SK-N-MC (cell line): ENCODE data around the gene ODF4.

Experiments used
- EZH2 ChIP-seq: fragments of 200-600 bp; sonication (generic); IDR thresholded peaks from one replicate; pipeline ENCODE4 v1.6.1; 2017; ENCODE audit warnings: antibody characterized with exemption
- FOXP2 ChIP-seq: optimal IDR thresholded peaks from 2 replicates; pipeline ENCODE3; 2011; ENCODE audit warnings: mild to moderate bottlenecking, moderate library complexity; ENCODE audit not compliant: insufficient read depth; ENCODE audit errors: extremely low read length, control extremely low read depth
- POLR2AphosphoS5 ChIP-seq: IDR thresholded peaks from 2 replicates; pipeline ENCODE4 v1.6.1; 2012; ENCODE audit warnings: mild to moderate bottlenecking, low read depth, low read length, borderline replicate concordance

DNA sequence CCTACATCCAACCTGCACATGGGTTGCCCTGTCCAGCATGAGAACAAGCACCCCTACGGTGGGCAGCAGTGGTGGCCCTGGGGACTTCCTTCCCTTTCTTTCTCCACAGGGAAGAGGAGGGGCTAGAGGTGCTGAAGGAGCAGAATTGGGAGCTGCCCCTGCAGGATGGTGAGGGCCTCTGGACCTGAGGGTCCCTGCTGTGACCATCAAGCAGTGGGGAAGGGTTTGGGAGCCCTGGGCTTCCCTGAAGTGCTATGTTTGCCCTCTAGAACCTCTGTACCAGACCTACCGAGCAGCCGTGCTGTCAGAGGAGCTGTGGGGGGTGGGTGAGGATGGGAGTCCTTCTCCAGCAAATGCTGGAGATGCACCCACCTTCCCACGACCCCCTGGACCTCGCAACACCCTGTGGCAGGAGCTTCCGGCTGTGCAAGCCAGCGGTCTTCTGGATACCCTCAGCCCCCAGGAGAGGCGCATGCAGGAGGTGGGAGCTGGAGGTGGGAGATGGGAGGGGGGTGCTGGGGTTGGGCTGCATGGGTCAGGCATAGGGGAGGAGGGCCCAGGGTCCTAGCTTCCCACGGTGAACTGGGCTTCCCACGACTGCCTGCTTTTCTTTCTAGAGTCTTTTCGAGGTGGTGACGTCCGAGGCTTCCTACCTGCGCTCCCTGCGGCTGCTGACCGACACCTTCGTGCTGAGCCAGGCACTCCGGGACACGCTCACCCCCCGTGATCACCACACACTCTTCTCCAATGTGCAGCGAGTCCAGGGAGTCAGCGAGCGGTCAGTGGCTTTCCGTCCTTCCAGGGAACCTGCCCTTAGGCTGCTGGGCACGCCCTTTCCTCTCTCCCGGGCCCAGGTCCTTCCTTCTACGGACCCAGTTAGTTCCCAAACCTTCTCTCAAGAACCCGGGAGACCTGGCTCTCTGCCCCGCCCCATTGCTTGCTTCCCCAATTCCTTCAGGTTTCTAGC lies 24.6 kb upstream of the ODF4 start:
- TF ChIP-seq POLR2AphosphoS5 (no peak), EZH2 (no peak), FOXP2 (no peak)
